Activated CD4-positive, alpha-beta T cell treated with anti-CD3 and anti-CD28 coated beads for 36 hours (primary cell): ENCODE measurements around the gene NHLRC1. TPM values are rescaled to one million over a fixed set of nuclear protein-coding genes. Genes with fewer than 3 reads are reported as not detected.
A peak's percentile ranks its signal among the peaks of the same experiment; 100 is the strongest.

Source experiments
- ATAC-seq: fragments of 200-7000 bp; cut with Tn5 transposase; one replicate; pipeline ENCODE4 v1.10.0; 2021; ENCODE audit warnings: mild to moderate bottlenecking, moderate library complexity
- CTCF ChIA-PET: fragments of 350-600 bp; sonication (Branson Sonifier 250); formaldehyde crosslinking; loops from one replicate; lab custom pipeline; 2021; ENCODE audit warnings: antibody characterized with exemption; lab: Charles Lee
- POLR2A ChIA-PET: fragments of 350-600 bp; sonication (Branson Sonifier 250); formaldehyde crosslinking; loops from one replicate; lab custom pipeline; 2021; ENCODE audit warnings: antibody characterized with exemption, inconsistent platforms; lab: Charles Lee
- DNase-seq: peaks from one replicate; pipeline ENCODE4 v3.0.0-alpha.2; 2020
- H3K27ac Mint-ChIP-seq: one replicate; pipeline ENCODE4 v1.8.0; 2021; ENCODE audit warnings: mixed read lengths
- H3K27me3 Mint-ChIP-seq: one replicate; pipeline ENCODE4 v1.8.0; 2021; ENCODE audit warnings: mixed read lengths
- H3K36me3 Mint-ChIP-seq: one replicate; pipeline ENCODE4 v1.8.0; 2021; ENCODE audit warnings: low read depth, mixed read lengths
- H3K4me1 Mint-ChIP-seq: one replicate; pipeline ENCODE4 v1.8.0; 2021; ENCODE audit warnings: mixed read lengths
- H3K4me3 Mint-ChIP-seq: one replicate; pipeline ENCODE4 v1.8.0; 2021; ENCODE audit warnings: mild to moderate bottlenecking, moderate library complexity, mixed read lengths
- H3K9me3 Mint-ChIP-seq: one replicate; pipeline ENCODE4 v1.8.0; 2021; ENCODE audit warnings: low read depth, mixed read lengths
- intact Hi-C, 2 experiments: fragments of 100-400 bp; cut with DNase I in 1 of 2; cut with micrococcal nuclease in 1 of 2; formaldehyde crosslinking; loops; one replicate each; pipeline versions ENCODE4 v1.14.2 to v1.15.1; 2022 to 2024; cut with DNase I, micrococcal nuclease
- total RNA-seq, 2 experiments: library from RNA; stranded (reverse); gene quantifications; one replicate each; pipeline ENCODE4 v1.2.3, GENCODE V29; 2021

Gene NHLRC1
- total RNA-seq, 2 experiments from 2014 or later, result 0.11 to 0.16 TPM

DNA sequence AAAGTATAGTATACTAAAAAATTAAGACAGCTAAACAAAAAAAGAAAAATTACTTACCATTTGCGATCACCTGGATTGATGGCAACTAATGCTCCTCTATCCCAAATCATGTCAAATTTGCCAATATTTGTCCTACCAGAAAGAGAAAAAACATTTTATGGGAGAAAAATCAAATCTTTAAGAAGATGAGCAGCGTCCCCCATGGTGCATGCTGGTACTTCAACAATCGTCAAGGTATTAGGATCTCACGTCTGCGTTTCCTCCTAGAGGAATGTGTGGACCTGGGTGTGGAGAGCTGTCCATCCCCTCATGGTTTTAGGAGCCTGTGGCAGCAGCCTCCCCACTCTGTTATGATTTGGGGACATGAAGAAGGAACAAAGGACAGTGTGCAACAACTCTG, 16.4 kb upstream of the NHLRC1 start:
- Mint-ChIP-seq H3K4me1 (peaks cover 7% of the 10 kb centered on the region), H3K27me3 (no peaks in the 10 kb centered on the region), H3K9me3 (no peaks in the 10 kb centered on the region), H3K27ac (no peak overlapping the region), H3K4me3 (no peak overlapping the region), H3K36me3 (peaks cover 30% of the 10 kb centered on the region)
- ChIA-PET POLR2A (no interaction called here), CTCF (interaction anchor here (0.7 kb wide), 1 partner anchor 178 kb away, joined by 3 read pairs; no protein-coding TSS in a partner anchor)
- ATAC-seq, result no peak
- intact Hi-C loops, result no loop called here
- no peak for DNase-seq

DNA sequence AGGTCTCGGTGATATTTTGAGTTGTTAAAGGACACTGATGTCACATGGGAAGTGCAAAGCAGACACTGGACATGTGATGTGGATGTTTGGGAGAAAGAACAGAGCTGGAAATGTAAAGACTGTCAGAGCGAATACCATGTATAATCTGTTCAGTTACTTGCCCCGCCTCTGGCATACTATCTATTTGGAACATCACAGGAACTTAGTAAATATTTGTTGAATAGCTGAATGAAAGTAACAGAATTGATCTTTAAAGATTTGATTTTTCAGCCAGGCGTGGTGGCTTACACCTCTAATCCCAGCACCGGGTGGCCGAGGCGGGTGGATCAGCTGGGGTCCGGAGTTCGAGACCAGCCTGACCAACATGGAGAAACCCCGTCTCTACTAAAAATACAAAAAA, 13.8 kb upstream of the NHLRC1 start:
- ATAC-seq, result no peak

DNA sequence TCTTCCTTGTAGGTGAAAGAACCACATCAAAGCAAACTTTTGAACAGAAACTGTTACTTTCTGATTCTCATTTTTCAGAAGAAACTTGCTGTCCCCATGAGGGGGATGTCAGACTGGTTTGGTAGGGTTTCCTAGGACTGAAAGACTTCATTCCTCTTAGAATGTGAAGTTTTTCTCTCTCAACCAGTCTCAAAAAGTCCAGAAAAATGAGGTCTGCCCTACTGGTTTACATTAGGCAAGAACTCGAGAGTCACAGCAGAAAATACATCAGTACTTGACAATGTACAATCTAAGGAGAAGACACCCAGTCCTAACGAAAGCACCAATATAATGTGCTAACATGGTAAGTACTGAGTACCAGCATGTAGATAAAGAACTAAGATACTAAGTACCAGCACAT, 12.7 kb upstream of the NHLRC1 start:
- ATAC-seq, result no peak
- POLR2A ChIA-PET, result no interaction called here
- intact Hi-C loops, result no loop called here
- Mint-ChIP-seq H3K4me3 (no peak overlapping the region), H3K27ac (no peak overlapping the region), H3K36me3 (peaks cover 23% of the 10 kb centered on the region), H3K4me1 (peaks cover 7% of the 10 kb centered on the region), H3K9me3 (no peaks in the 10 kb centered on the region), H3K27me3 (no peaks in the 10 kb centered on the region)
- CTCF ChIA-PET, result interaction anchor here (1.0 kb wide), 1 partner anchor 12 kb away, joined by 3 read pairs; the partner anchor contains the start of gene NHLRC1
- no peak for DNase-seq

More for the DNA sequence above, 13.8 kb upstream of the NHLRC1 start:
- peaks cover 7% of the 10 kb centered on the region for H3K4me1 Mint-ChIP-seq
- H3K27ac Mint-ChIP-seq, result no peak overlapping the region
- H3K36me3 Mint-ChIP-seq, result peaks cover 24% of the 10 kb centered on the region
- no peaks in the 10 kb centered on the region for H3K27me3 Mint-ChIP-seq
- no peaks in the 10 kb centered on the region for H3K9me3 Mint-ChIP-seq
- no peak overlapping the region for H3K4me3 Mint-ChIP-seq
- ChIA-PET POLR2A (no interaction called here), CTCF (no interaction called here)
- no peak for DNase-seq
- intact Hi-C loops, result no loop called here

DNA sequence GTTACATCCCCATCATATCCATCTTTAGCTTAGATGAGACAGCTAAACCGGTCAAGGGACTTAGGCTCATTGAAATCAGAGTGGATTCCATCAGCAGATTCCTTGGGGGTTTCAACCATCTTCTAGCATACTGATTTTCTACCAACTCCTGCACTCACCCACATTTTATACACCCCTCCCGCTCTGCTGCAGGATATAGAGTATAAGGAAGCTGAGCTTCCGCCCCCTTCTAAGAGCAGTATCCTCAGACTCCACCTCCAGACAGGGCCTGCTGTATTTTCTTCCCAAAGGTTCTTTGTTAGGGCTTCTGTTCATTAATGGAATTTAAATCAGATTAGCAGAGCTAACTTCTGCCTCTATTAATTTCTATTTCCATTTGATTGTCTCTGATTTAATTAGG, 9.9 kb upstream of the NHLRC1 start:
- peaks cover 13% of the 10 kb centered on the region for H3K36me3 Mint-ChIP-seq
- ATAC-seq (no peak), DNase-seq (no peak)
- CTCF ChIA-PET, result interaction anchor here (0.6 kb wide), 1 partner anchor 221 kb away, joined by 3 read pairs; no protein-coding TSS in a partner anchor
- no peak overlapping the region for H3K4me3 Mint-ChIP-seq
- POLR2A ChIA-PET, result no interaction called here
- no peaks in the 10 kb centered on the region for H3K27me3 Mint-ChIP-seq
- intact Hi-C loops, result no loop called here
- no peak overlapping the region for H3K27ac Mint-ChIP-seq
- peaks cover 7% of the 10 kb centered on the region for H3K4me1 Mint-ChIP-seq
- no peaks in the 10 kb centered on the region for H3K9me3 Mint-ChIP-seq

DNA sequence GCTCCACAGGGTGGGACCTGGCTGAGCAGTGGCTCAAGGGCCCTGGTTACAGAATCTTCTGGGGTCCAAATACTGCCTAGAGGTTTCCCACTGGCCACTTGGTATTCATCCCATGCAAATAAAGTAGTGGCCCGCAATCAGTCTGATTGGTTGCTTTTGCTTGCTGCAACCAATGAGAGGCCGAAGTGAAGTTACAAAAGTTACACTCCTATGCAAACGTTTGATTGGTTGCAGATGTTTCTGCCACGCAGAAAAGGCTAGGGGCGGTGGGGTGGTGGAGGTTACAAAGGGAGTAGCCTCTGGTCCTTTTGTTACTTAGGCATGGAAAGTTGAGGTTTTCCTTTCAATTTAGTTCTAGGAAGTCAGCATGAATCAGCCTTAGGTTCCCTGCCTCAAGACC, 3.6 kb upstream of the NHLRC1 start:
- H3K4me1 Mint-ChIP-seq, result peaks cover 11% of the 10 kb centered on the region
- peaks cover 5% of the 10 kb centered on the region for H3K36me3 Mint-ChIP-seq
- no peak overlapping the region for H3K4me3 Mint-ChIP-seq
- intact Hi-C loops, result no loop called here
- POLR2A ChIA-PET, result no interaction called here
- peaks cover 18% of the 10 kb centered on the region for H3K27me3 Mint-ChIP-seq
- H3K9me3 Mint-ChIP-seq, result no peaks in the 10 kb centered on the region
- CTCF ChIA-PET, result no interaction called here
- DNase-seq (no peak), ATAC-seq (no peak)
- H3K27ac Mint-ChIP-seq, result no peak overlapping the region

DNA sequence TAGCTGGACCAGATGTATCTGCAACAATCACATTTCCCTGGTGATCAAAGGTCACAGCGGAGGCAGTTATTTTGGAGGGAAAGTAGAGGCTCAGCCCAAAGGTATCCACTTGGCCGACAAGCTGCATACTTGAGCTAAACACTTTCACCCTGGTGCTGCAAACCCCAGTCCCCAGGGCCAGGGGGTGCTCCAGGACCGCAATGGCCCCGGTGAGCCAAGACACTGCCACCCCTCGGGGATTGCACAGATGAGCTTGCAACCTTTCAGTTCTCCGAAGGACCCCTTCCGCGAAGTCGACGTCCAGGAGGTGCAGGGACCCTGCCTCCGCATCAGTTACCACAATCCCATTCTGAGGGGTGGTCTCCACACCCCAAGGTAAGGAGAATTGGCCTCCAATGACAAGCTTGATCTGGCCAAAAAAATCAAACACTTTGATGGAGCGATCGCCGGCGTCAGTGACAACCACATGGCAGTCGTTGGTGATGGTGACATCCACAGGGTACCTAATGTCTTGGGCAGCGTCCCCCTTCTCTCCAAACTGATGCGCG, 823 bp downstream of the NHLRC1 start:
- ATAC-seq, result no peak
- ChIA-PET CTCF (interaction anchor here (0.6 to 1.9 kb wide), 7 partner anchors 9 to 380 kb away, joined by 3 to 6 read pairs (median 3); no protein-coding TSS in a partner anchor), POLR2A (no interaction called here)
- Mint-ChIP-seq H3K4me1 (peaks cover 11% of the 10 kb centered on the region), H3K27ac (peak overlapping the region; percentile 23), H3K27me3 (peaks cover 43% of the 10 kb centered on the region), H3K9me3 (no peaks in the 10 kb centered on the region), H3K36me3 (peaks cover 2% of the 10 kb centered on the region), H3K4me3 (peak overlapping the region; percentile 8)
- intact Hi-C loops, result loop anchor here in 1 of 2 experiments (1.0 kb wide), 3 partner anchors 34 to 965 kb away; partner anchors contain the start of genes FAM8A1, KDM1B and TPMT
- DNase-seq, result peak; percentile 30

DNA sequence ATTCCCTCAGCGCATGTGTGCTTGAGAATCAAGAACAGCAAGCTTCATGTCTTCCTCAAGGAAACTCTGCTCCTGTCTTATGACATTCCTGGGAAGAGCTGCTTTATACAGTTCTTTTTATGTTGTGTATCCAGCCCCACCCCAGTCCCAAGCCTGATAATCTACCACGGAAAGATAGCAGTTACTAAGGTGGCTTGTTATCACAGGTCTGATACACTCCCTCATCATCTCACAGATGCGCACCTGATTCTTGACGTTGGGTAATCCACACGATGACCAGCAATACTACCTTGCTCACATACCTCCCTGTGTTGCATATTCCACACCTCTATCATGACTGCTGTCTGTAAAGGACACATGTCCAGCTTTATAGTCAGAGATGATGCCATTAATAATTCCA, 3.2 kb downstream of the NHLRC1 start:
- intact Hi-C loops, result loop anchor here (5.0 to 10.0 kb wide), 4 partner anchors 134 to 368 kb away; partner anchors contain the start of gene KIF13A (in 1 of the 2)
- peaks cover 22% of the 10 kb centered on the region for H3K4me1 Mint-ChIP-seq
- H3K4me3 Mint-ChIP-seq, result no peak overlapping the region
- H3K27ac Mint-ChIP-seq, result no peak overlapping the region
- no peaks in the 10 kb centered on the region for H3K9me3 Mint-ChIP-seq
- ChIA-PET POLR2A (no interaction called here), CTCF (interaction anchor here (0.7 kb wide), 1 partner anchor 21 kb away, joined by 3 read pairs; no protein-coding TSS in a partner anchor)
- H3K36me3 Mint-ChIP-seq, result peaks cover 2% of the 10 kb centered on the region
- H3K27me3 Mint-ChIP-seq, result peaks cover 46% of the 10 kb centered on the region
- DNase-seq (no peak), ATAC-seq (no peak)

DNA sequence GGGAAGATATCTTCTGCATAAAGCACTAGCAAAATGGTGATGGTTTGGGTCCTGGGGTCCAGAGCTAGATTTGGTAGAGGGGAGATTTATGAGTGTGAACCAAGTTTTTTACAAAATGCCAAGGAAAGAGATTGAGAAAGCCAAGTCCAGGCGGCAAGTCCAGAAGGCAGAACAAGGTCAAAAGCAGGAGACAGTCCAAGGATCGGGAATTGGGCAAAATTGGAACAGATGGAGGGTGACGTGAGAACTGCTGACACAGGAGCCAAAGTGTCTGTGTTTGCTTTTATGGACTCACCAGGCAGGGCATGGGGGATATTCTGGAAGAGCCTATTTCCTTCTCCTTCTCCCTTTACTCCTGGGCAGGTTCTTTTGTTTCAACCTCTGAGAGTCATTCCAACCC, 4.1 kb downstream of the NHLRC1 start:
- CTCF ChIA-PET, result no interaction called here

DNA sequence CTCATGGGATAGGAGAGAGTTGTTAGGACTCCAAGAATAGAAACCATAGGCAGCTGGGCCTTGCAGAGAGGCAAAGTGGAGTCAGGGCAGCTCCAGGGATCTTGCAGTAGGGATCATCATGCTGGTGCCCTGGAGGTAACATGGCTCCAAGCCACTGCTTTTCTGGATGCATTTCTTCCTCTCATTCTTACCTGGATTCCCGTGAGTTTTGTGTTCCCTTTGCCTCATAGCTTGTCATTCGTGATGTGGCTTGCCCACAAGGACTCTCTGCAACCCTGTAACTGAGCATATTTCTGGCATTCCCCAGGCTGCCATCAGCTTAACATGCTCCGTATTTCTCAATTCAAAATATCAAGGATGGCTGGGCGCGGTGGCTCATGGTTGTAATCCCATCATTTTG, 5.3 kb downstream of the NHLRC1 start:
- no peak overlapping the region for H3K27ac Mint-ChIP-seq
- POLR2A ChIA-PET, result no interaction called here
- intact Hi-C loops, result loop anchor here (5.0 to 10.0 kb wide), 4 partner anchors 132 to 370 kb away; partner anchors contain the start of gene KIF13A (in 1 of the 2)

More for the DNA sequence above, 4.1 kb downstream of the NHLRC1 start:
- Mint-ChIP-seq H3K36me3 (peaks cover 2% of the 10 kb centered on the region), H3K9me3 (no peaks in the 10 kb centered on the region), H3K27ac (no peak overlapping the region), H3K27me3 (peaks cover 51% of the 10 kb centered on the region), H3K4me1 (peaks cover 23% of the 10 kb centered on the region), H3K4me3 (no peak overlapping the region)
- ATAC-seq (no peak), DNase-seq (no peak)
- POLR2A ChIA-PET, result interaction anchor here (0.6 kb wide), 1 partner anchor 237 kb away, joined by 3 read pairs; no protein-coding TSS in a partner anchor
- intact Hi-C loops, result loop anchor here (5.0 to 10.0 kb wide), 4 partner anchors 134 to 369 kb away; partner anchors contain the start of gene KIF13A (in 1 of the 2)

DNA sequence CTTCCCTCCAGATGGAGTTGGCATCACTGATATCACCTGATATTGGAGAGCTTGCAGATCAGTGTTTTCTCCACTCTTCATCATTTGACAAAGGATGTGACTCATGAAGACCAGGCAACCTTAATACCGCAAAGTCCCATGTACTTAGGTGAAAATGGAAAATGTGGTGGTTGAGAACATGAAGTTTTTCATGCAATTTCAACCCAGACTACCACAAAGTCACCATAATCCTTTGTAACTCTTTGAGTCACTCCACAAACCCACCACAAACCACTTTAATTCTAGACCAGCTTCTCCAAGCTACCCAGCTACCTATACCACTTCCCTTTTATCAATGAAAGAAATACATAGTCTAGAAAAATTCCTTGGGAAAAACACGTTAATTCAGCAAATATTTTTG, 7.1 kb downstream of the NHLRC1 start:
- peaks cover 12% of the 10 kb centered on the region for H3K4me1 Mint-ChIP-seq
- peaks cover 51% of the 10 kb centered on the region for H3K27me3 Mint-ChIP-seq
- peak; percentile 87 for ATAC-seq
- ChIA-PET POLR2A (no interaction called here), CTCF (interaction anchor here (0.7 to 2.0 kb wide), 3 partner anchors 11 to 126 kb away, joined by 3 to 6 read pairs (median 3); no protein-coding TSS in a partner anchor)
- H3K27ac Mint-ChIP-seq, result no peak overlapping the region
- peak; percentile 8 for DNase-seq
- H3K36me3 Mint-ChIP-seq, result no peaks in the 10 kb centered on the region
- H3K4me3 Mint-ChIP-seq, result no peak overlapping the region
- intact Hi-C loops, result loop anchor here (1.0 to 10.0 kb wide), 6 partner anchors 127 to 409 kb away; partner anchors contain the start of genes KIF13A (in 1 of the 2) and NUP153 (in 1 of the 2)
- no peaks in the 10 kb centered on the region for H3K9me3 Mint-ChIP-seq

More for the DNA sequence above, 5.3 kb downstream of the NHLRC1 start:
- no peak overlapping the region for H3K4me3 Mint-ChIP-seq
- H3K36me3 Mint-ChIP-seq, result no peaks in the 10 kb centered on the region
- peaks cover 17% of the 10 kb centered on the region for H3K4me1 Mint-ChIP-seq
- ATAC-seq (no peak), DNase-seq (no peak)
- CTCF ChIA-PET, result interaction anchor here (2.0 kb wide), 1 partner anchor 10 kb away, joined by 6 read pairs; no protein-coding TSS in a partner anchor
- no peaks in the 10 kb centered on the region for H3K9me3 Mint-ChIP-seq
- peaks cover 52% of the 10 kb centered on the region for H3K27me3 Mint-ChIP-seq

DNA sequence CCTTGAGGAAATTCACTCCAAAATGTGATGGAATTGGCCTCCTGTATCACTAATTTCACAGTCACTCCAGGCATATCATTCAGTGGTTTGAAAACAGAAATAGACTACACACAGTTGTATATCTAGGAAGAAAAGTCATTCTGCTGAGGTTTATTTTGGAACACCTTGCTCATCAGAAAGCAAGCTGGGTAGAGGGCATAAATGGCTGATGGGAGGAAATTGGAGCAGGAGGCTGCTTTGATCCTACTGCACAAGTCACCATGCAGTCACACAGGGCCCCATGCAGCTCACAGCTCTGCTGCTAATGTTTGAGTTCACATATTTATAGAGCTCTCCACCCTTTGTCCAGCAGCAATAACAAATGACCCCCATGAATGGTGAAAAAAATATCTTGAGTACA, 12.3 kb downstream of the NHLRC1 start:
- Mint-ChIP-seq H3K9me3 (peaks cover 13% of the 10 kb centered on the region), H3K36me3 (no peaks in the 10 kb centered on the region), H3K27me3 (peaks cover 32% of the 10 kb centered on the region), H3K27ac (no peak overlapping the region), H3K4me1 (peaks cover 4% of the 10 kb centered on the region), H3K4me3 (no peak overlapping the region)
- CTCF ChIA-PET, result no interaction called here
- POLR2A ChIA-PET, result no interaction called here
- ATAC-seq (no peak), DNase-seq (no peak)
- intact Hi-C loops, result loop anchor here in 1 of 2 experiments (10.0 kb wide), 1 partner anchor 125 kb away; the partner anchor contains the start of gene KIF13A
